ENCODE data around the gene CHST4.
"Not testable (repeated sequence)": the region's sequence is repeated elsewhere in the genome, so short reads cannot be mapped to it uniquely, and the experiment has no call there.

CHST4 gene

DNA sequence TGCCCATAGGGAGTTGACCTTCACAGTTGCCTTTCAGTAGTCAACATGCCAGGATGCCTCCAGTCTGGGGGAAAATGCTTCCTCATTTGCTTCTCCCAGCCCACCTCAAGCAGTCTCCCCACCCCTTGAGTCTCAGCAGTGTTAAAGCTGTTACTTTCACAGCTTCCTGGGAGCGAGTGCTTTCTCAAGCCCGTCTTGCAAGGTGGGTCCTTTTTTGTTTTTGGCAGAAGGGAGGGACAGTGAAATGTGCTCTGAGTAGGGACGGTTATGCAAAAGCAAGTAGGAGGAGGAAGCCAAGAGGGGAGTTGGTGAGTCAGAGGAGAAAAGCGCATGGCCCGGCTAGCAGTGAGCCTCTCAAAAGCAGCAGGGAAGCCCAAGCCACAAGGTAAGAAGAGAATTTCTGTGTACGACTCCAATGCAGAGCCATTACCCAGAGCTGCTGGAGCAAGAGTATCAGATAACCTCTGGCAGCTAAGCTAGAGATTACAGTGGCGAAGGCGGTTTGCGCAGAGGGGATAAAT, at the start of gene CHST4:
Gene CHST4 (plus strand): TSS at position 316 of the 521 bp plus-strand sequence. CDS start 10,252 bp downstream, outside the sequence.
- no peak for DNase-seq (ENCODE audit: low read depth in 2 of 2)

DNA sequence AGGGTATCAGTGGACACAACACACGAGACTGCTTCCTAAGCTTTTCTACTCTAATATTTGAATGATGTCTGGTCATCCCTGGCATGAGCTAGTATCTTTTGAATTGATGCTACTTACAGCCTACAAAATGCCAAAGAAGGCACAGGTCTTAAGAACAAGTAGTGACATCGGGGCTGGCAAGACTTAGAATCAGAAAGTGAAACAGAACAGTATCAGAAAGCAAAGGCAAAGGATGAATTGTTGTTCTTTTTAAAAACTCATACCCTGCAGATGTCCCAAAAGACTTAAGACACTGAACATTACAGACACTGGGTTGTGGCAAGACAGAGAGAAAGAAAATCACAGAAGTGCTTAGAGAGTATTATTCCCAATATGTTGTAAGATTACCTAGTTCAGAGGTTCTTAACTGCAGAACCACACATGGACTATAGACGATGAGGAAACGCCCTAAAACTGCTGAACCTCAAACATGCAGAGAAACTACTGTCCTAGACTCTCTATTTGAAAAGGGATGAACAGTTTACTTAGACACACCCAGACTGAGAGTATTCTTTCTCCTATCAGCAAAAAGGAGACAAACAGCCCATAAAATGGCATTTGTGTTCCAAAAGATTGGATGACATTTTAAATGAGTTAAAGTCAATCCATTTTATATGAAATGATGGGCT, 49.6 kb upstream of the CHST4 start:
- DNase-seq (ENCODE audit: low read depth in 2 of 2), result no peak

DNA sequence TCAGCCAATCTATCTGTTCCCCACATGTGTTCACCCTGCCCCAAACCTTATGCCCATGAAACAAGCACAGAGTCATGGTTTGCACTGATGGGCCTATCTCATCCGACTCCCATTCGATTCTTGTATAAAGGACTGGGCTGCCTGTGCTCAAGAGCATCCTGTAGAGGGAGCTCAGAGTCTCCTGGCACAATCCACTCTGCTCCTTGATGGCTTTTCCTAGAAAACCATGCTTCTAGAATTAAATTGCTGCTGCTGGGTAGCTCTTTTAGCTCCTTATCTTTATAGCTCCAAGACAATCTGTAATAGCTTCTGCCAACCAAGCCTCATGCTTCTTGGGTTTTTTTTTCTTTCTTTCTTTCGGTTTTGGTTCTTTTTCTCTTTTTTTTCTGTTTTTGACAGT, 46.8 kb upstream of the CHST4 start:
- DNase-seq (ENCODE audit: low read depth in 2 of 2), result no peak

DNA sequence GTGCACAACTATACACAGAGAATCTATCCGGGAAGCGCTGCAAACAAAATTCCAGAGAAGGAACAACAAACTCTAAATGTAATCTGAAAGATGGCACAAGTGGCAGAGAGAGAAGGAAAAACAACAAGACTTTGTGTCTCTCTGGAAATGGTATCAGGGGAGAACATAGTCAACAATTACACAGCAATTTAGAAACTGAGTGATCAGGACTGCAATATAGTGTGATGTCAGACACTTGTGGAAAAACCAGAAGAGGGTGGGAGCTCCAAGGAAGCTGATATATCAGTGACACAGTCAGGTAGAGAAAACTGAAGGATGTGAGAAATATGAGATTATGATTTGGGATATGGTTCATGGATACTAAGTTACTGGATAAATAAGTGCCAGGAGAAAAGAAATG, 45.3 kb upstream of the CHST4 start:
- no peak for DNase-seq (ENCODE audit: low read depth in 2 of 2)

DNA sequence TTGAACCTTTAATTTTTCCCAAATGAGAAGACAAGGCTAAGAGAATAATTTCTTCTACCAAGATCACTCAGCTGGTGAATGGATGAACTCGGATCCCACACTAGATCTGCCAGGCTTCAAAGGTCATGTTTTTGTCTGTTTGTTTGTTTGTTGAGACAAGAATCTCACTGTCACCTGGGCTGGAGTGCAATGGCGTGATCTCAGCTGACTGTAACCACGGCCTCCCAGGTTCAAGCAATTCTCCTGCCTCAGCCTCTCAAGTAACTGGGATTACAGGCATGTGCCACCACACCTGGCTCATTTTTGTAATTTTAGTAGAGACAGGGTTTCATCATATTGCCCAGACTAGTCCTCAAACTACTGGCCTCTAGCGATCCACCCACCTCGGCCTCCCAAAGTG, 43.7 kb upstream of the CHST4 start:
- DNase-seq (ENCODE audit: low read depth in 2 of 2), result no peak

DNA sequence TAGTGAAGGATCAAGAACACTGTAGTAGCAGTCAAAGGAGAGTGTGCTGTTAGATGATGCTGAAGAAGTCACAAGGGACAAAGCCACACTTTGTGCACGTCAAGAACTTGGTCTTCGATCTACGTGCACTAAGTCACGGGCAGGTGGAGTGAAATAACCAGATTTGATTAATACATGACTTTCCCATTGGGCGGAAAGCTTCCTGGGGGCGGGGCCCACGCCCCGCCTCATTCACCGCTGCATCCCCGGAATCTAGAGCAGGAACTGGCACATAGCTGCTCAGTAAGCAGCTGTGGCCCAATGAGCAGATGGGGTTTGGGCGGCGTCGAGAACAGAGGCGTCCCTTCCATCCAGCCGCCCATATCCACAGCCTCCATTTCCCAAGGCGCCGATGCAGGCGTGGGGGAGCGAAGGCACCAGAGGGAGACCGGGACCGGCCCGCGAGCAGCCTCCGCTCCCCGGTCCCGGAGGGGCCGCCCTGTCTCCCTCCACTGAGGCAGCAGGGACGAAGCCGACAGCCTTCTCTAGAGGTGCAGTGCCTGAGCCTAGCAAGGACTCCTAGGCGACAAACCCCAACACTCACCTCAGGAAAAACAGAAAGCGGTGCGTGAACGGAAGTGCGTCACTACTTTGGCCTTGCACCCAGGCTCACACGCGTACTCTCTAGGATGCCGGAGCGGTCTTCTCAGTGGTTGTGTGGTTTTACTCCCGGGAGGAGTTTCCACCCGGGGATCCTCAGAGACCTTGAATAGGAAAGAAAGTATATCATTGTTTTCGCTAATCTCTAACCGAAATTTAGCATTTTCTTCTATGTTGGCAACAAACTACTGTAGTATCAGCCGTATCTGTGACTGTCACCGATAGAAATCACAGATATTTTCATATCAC, 42.0 kb upstream of the CHST4 start:
- DNase-seq (ENCODE audit: low read depth in 2 of 2), result peak; percentile 68 to 75

DNA sequence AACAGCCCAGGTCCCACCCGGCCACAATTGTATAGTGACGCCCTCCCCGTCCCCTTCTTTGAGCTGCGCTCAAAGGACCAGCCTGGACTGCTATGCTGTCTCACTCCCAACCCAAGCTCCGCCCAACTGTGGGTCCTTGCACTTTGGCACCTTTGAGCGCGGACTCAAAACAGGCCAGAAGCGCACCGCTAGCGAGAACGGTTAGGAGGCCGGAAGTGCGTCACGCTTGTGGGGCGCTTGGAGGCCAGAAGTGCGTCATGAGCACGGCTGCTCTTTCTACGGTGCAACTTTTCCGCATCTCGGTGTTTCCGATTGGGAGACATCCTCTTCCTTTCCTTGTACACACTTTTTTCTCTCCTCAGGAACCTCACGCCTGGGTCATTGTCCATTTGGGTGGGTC, 37.1 kb upstream of the CHST4 start, which contains the start of gene ZNF19:
Gene ZNF19 (minus strand): TSS at position 203 of the 400 bp plus-strand sequence. CDS start 7,210 bp downstream, outside the sequence.
- no peak for DNase-seq (ENCODE audit: low read depth in 2 of 2)

DNA sequence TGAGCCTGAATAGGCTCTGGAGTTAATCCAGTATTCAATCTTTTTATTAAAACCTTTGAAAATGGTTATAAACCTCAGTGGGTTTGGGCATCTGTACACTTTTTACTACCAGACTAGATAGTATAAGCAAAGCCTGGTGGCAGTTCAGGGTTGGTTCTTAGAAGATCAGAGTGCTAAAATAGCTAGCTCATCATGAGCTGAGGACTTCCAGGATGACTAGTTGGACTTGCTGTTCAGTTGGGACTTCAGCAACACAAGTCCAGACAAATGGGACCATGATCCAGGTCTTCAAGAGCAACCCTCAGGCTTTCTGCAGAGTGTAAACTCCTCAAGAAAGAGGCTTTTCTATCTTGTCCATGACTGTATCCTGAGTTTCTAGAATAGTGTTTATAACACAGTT, 35.9 kb upstream of the CHST4 start:
- DNase-seq (ENCODE audit: low read depth in 2 of 2), result no peak

DNA sequence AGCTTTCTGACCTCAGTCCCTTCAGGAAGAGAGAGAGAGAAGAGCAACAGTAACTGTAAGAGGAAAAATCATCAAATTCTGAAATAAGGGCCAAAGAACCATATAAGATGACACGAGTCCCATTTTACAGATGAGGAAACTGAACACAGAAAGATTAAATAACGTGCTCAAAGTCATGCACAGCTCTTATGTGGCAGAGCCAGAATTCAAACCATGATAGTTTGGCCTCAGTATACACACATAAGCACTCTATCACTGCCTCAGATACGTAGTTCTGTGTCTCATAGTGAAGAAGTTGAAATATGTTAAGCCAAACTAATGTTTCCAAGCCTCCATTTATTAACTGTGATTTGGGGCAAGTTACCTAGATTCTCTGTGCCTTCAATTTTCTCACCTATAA, 35.2 kb upstream of the CHST4 start:
- no peak for DNase-seq (ENCODE audit: low read depth in 2 of 2)

DNA sequence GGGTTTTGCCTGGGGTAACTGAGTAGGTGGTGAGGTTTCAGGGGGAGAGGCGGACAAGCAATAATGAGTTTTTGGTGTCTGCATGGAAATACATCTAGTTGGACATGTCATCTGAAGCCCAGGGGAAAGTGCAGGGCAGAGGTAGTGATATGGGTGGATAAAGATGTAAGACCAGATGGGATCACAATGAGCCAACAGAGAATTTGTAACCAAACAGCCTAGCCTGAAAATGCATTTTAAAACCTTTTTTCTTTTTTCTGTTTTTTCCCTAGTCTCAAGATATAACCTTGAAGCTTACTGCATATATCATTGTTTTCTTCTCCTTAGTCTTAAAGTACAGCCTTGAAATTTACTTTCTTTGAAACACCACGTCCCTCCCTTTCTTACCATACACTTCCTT, 33.4 kb upstream of the CHST4 start:
- DNase-seq (ENCODE audit: low read depth in 2 of 2), result no peak

DNA sequence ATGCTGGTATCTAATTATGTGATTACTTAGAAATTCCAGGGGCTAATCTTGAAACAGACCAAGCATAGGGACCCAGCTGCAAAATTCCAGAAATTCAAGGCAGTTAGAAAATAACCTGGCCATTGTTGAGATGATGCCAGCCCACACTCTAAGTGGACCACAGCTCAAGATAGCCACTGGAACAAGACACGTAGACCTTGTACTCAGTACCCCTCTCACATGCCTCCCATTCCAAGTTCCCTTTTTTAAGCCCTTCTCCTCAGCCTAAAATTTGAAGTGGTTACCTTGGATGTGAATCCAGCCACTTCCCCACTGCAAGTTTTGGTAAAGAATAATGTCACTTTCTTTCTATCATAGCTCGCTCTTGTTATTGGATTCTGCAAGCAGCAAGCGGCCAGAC, 33.0 kb upstream of the CHST4 start:
- DNase-seq (ENCODE audit: low read depth in 2 of 2), result no peak

DNA sequence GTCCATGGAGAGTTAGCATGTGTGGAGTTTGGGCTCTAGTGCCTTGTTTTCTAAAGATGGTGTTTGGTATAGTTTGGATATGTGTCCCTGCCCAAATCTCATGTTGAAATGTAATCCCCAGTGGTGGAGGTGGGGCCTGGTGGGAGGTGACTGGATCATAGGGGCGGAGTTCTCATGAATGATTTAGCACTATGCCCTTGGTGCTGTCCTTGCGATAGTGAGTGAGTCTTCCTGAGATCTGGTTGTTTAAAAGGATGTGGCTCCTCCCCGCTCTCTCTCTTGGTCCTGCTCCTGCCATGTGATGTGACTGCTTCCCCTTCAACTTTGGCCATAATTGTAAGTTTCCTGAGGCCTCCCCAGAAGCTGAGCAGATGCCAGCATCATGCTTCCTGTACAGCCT, 28.2 kb upstream of the CHST4 start:
- no peak for DNase-seq (ENCODE audit: low read depth in 2 of 2)

DNA sequence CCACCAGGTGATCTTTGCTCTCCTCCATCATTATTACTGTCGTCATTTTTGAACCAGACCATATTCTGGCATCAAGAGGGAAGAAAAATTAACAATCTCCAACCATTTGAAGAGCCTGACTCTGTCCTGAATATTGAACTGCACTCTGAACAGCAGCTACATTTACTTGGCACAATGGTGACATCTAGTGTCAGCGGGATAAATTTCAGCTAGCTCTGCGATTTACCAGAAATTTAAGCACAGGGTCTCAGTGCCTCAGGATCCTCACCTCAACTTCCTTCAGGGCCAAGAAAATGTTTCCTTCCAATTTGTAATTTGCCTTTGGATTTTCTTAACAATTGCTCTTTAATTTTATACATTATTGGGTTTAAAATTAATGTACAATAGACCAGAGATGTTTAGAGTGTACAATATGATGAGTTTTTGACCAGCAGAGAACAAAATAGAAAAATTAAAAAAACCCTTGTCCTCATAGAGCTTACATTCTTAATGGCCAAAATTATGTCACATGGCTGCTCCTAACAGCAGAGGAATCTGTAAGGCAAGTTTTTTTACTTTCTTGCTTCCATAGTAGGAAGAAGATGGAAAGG, 26.4 kb upstream of the CHST4 start:
- DNase-seq (ENCODE audit: low read depth in 2 of 2), result peak in 1 of 2 donors; percentile 5

DNA sequence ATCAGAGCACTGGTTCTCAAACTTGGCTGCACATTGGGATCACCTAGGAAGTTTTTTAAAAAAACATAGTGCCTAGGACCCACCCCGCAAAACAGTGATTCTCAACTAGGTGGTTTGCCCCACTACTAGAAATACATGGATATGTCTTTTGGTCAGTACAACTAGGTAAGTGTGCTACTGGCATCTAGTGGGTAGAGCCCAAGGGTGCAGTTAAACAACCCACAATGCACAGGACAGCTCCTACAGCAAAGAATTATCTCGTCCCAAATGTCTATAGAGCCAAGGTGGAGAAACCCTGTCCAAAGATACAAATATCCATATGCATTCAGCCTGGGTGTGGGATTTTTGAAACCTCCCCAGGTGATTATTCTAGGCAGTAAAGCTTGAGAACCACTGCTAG, 25.3 kb upstream of the CHST4 start:
- DNase-seq (ENCODE audit: low read depth in 2 of 2), result no peak

DNA sequence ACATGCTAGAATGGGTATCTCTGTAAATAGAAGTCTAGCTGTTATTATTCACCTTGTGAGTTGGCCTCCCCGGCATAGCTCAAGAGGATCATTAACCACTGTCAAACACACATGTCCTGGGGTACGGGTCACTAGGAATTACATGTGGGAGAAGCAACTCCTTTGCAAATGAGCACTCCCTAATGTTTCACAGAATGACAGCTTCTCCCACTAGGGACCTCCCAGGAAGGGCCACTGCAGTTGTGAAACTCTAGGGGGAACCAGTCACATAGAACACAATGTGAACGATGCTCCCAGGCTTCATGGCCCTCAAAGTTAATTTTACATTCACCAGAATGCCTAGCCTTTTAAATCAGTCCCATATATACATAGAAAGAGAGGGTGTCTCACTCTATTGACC, 24.7 kb upstream of the CHST4 start:
- DNase-seq (ENCODE audit: low read depth in 2 of 2), result no peak

DNA sequence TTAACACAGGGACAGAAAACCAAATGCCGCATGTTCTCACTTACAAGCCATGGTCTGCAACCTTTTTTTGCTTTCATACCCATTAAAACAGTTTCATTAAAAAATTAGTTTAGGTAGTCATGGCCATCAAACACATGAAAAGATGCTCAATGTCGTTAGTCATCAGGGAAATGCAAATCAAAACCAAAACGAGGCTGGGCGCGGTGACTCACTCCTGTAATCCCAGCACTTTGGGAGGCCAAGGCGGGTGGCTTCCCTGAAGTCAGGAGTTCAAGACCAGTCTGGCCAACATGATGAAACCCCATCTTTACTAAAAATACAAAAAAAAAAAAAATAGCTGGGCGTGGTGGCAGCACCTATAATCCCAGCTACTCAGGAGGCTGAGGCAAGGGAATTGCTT, 22.2 kb upstream of the CHST4 start:
- DNase-seq (ENCODE audit: low read depth in 2 of 2), result not testable (repeated sequence)

DNA sequence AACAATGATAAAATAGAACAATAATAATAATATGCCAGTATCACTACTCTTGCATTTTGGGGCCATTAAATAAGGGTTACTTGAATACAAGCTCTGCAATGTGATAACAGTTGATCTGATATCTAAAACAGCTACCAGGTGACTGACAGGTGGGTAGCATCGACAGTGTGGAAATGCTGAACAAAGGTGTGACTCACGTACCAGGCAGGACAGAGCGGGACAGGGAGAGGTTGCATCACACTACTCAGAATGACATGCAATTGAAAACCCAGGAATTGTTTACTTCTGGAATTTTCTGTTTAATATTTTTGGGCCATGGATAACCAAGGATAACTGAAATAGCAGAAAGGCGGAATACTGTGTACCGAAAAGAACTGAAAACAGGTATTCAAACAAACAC, 21.3 kb upstream of the CHST4 start:
- no peak for DNase-seq (ENCODE audit: low read depth in 2 of 2)

DNA sequence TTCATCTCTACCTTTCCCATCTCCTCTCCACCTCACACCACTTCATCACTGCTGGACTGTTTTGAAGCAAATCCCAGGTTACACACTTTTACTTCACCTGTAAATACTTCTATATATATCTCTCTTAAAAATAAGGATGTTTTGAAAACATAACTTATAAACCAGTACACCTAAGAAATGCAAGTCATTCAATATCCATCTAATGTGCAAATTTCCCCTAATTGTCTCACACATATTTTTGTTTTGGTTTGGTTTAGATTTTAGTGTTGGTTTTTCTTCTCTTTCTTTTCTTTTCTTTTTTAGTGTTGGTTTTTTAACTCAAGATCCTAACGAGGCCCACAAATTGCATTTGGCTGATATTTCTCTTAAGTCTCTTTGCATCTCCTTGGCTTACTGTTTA, 19.2 kb upstream of the CHST4 start:
- no peak for DNase-seq (ENCODE audit: low read depth in 2 of 2)

DNA sequence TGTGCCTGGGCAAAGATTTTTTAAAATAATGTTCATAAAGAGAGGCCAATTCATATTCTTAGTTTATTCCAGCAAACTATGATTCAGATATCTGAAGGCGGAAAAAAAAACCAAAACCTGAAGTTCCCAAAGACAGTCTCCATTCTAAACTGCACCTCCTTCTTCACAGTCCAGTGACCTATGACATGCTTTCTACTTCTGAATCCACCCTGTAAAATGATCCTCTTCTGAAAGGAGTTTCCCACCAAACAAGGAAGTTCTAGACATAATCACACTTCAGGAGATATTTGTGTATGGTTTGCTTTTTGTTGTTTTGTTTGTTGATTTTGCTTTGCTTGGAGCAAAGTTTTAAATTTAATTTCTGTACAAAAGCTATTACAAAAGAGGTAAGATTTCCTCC, 12.9 kb upstream of the CHST4 start:
- DNase-seq (ENCODE audit: low read depth in 2 of 2), result no peak

DNA sequence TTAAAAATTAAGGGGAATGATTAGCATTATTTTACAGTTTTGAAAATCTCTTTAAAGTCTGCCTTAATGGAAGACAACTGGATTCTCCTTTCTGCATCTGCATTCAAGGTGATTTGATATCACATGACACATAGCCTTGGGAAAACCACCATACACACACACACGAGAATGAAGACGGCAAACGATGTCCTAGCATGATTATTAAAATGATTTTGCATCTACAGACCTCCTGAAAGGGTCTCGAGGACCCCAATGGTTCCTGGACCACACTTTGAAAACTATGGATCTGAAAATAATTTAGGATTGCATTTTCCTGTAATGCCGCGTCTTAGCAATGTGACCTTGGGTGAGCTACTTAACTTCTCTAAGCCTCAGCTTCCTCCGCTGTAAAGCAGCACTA, 11.8 kb upstream of the CHST4 start:
- no peak for DNase-seq (ENCODE audit: low read depth in 2 of 2)

DNA sequence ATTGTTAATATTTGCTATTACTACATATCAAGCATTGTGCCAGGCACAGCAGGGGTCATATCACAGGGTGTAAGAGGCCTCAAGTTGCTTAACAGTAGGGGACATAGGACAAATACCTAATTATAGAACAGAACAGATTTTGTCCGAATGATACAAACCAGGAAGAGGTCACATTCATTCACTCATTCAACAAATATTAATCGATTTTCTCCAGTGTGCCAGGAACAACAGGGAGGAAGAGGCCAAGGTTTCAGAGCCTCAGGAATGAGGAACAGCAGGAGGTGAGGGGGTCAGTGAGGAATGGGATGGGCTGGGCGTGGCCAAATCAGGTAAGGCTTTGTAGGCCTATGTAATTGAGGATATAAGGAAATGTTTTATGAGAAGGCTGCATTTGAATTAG, 11.2 kb upstream of the CHST4 start:
- DNase-seq (ENCODE audit: low read depth in 2 of 2), result no peak

DNA sequence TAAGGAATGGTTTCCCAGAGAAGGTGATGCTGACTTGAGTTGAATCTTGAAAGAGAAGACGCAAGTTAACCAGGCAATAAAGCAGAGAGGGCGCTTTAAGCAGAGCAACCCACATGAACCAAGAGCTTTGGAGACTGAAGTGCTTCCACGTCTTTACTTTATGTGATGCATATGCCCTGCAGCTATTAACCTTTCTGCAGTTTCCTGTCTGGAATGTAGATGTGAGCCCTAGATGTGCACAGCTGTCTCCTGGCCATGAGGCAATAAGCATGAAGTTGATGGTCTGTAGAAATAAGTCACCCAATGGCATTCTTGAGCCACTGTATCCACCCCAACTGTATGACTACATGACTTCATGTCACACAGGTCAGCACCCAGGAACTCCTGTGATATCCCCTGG, 5.7 kb upstream of the CHST4 start:
- no peak for DNase-seq (ENCODE audit: low read depth in 2 of 2)

Measured in stimulated activated CD8-positive, alpha-beta memory T cell treated with anti-CD3 and anti-CD28 coated beads, Interleukin-15, amount 100 ng/mL, for 48 hours (primary cell).